Panc1 (cell line): Measurements from ENCODE around the gene EGFR. TPM values are rescaled to one million over a fixed set of nuclear protein-coding genes. Genes with fewer than 3 reads are reported as not detected.

Experiments used
- ATAC-seq: fragments of 200-7000 bp; cut with Tn5 transposase; 2 replicates; pipeline ENCODE4 v1.9.1; 2020; ENCODE audit warnings: mild to moderate bottlenecking, moderate library complexity
- BruUV-seq: library from RNA; stranded (reverse); fragments of 400-500 nt; replicated peaks from 2 replicates; lab custom pipeline; 2021; lab: Mats Ljungman, UMichigan
- CTCF ChIA-PET: fragments of 300-600 bp; sonication (Branson Sonifier 250); formaldehyde crosslinking; loops from one replicate; lab custom pipeline; 2022; ENCODE audit warnings: antibody characterized with exemption; lab: Charles Lee
- POLR2A ChIA-PET: fragments of 300-600 bp; sonication (Branson Sonifier 250); formaldehyde crosslinking; loops from one replicate; lab custom pipeline; 2022; ENCODE audit warnings: antibody characterized with exemption; lab: Charles Lee
- DNase-seq: peaks from one replicate; pipeline ENCODE4 v3.0.0-alpha.2; 2010; ENCODE audit warnings: low read depth, low spot score
- H3K27ac ChIP-seq: 2 replicates; pipeline ENCODE4 v1.5.1; 2011; ENCODE audit warnings: mild to moderate bottlenecking, low read length, inconsistent platforms
- H3K27me3 ChIP-seq: fragments of 200-500 bp; sonication (Bioruptor generic); 2 replicates; pipeline ENCODE4 v1.6.0; 2014; ENCODE audit warnings: low read length, inconsistent platforms; ENCODE audit not compliant: control insufficient read depth, insufficient read depth
- H3K36me3 ChIP-seq: fragments of 200-500 bp; sonication (Bioruptor generic); 2 replicates; pipeline ENCODE4 v1.5.1; 2014; ENCODE audit warnings: inconsistent platforms, mild to moderate bottlenecking, low read length, moderate library complexity; ENCODE audit not compliant: control insufficient read depth, insufficient read depth
- H3K4me1 ChIP-seq: 2 replicates; pipeline ENCODE4 v1.5.1; 2011; ENCODE audit warnings: inconsistent platforms, mild to moderate bottlenecking, low read length, moderate library complexity; ENCODE audit not compliant: control insufficient read depth, insufficient read depth
- H3K4me3 ChIP-seq, 2 experiments: 2 replicates each; pipeline ENCODE4 v1.5.1; 2011 to 2012; ENCODE audit warnings: low read depth in 2 of 2, low read length in 2 of 2, mild to moderate bottlenecking in 2 of 2, inconsistent platforms in 1 of 2, moderate library complexity in 1 of 2
- H3K9me3 ChIP-seq: fragments of 200-500 bp; sonication (Bioruptor generic); 2 replicates; pipeline ENCODE4 v1.5.1; 2014; ENCODE audit warnings: low read depth, mild to moderate bottlenecking, inconsistent platforms, low read length, moderate library complexity; ENCODE audit not compliant: control insufficient read depth, insufficient read depth
- CTCF ChIP-seq: fragments of 450-650 bp; IDR thresholded peaks from 2 replicates; pipeline ENCODE4 v1.5.1; 2017; ENCODE audit warnings: mild to moderate bottlenecking
- POLR2AphosphoS5 ChIP-seq: IDR thresholded peaks from 2 replicates; pipeline ENCODE4 v1.6.1; 2012; ENCODE audit warnings: mild to moderate bottlenecking, low read depth, low read length, moderate library complexity
- REST ChIP-seq, 2 experiments: IDR thresholded peaks; 2 replicates each; pipeline ENCODE4 v1.6.1; 2011 to 2012; ENCODE audit warnings: low read depth in 2 of 2, control low read depth in 1 of 2, low read length in 1 of 2, mild to moderate bottlenecking in 1 of 2, moderate library complexity in 1 of 2; ENCODE audit not compliant: insufficient read depth in 1 of 2
- SIN3A ChIP-seq: IDR thresholded peaks from 2 replicates; pipeline ENCODE4 v1.6.1; 2012; ENCODE audit warnings: low read depth, mild to moderate bottlenecking, low read length, moderate library complexity, borderline replicate concordance; ENCODE audit not compliant: insufficient read depth
- TCF7L2 ChIP-seq: IDR thresholded peaks from 2 replicates; pipeline ENCODE4 v1.6.1; 2011; ENCODE audit warnings: mild to moderate bottlenecking, low read depth, low read length, inconsistent platforms
- in situ Hi-C: cut with HindIII; loops from 2 replicates; pipeline ENCODE4 v1.10.0; 2016; ENCODE audit warnings: low sequenced_read_pairs, low pct_unique_long_range_greater_than_20kb
- intact Hi-C: fragments of 100-400 bp; cut with micrococcal nuclease; formaldehyde crosslinking; loops from one replicate; pipeline ENCODE4 v1.10.0; 2022; ENCODE audit not compliant: unreplicated experiment
- total RNA-seq: library from RNA; stranded (reverse); gene quantifications from one replicate; pipeline ENCODE4 v1.2.1, GENCODE V29; 2021; ENCODE audit not compliant: unreplicated experiment

EGFR gene
- total RNA-seq, 1 experiment from 2014 or later = 156 TPM

GRCh38 chr7:55192723-55193122 is 173.9 kb downstream of the EGFR start:
- intact Hi-C loops = no loop called here

DNA sequence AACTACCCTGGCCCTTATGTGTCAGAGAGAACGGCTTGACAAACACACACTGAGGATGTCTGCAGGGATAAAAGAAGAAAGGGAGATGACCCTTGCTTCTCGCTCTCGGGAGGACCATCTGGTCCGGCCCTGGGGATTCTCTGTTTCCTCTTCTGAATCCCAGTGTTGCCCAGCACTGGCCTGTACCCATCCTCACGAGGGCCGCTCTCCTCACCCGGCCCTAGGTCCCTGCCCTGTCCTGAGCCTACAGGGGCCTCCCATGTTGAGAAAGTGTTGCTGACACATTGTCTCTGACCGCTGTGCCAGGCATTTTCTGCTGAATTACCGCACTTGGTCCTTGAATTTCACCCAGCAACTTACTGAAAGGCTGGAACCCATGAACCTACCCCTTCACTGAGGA is 174.4 kb downstream of the EGFR start:
- BruUV-seq = TSS peak; percentile 8
- DNase-seq (no peak), ATAC-seq (no peak)
- TF ChIP-seq REST (IDR thresholded peaks at IDR 0.05; ENCODE audit: insufficient read depth in 1 of 2, low read depth in 2 of 2, low read length in 1 of 2) (no peak), SIN3A (no peak), TCF7L2 (no peak), POLR2AphosphoS5 (no peak), CTCF (no peak)
- H3K9me3 ChIP-seq = no peaks in the 10 kb centered on the region
- ChIA-PET POLR2A (no interaction called here), CTCF (no interaction called here)
- H3K27me3 ChIP-seq = no peaks in the 10 kb centered on the region
- no peak overlapping the region for H3K4me3 ChIP-seq
- intact Hi-C loops = no loop called here
- no peak overlapping the region for H3K27ac ChIP-seq
- no peaks in the 10 kb centered on the region for H3K4me1 ChIP-seq
- in situ Hi-C loops = no loop called here
- peaks cover 8% of the 10 kb centered on the region; the same call in 1 of the 2 replicates for H3K36me3 ChIP-seq

More at GRCh38 chr7:55192723-55193122, 173.9 kb downstream of the EGFR start:
- H3K27ac ChIP-seq = no peak overlapping the region
- 0 out of 2 replicates have a peak, but pooled peaks have one; percentile 16 for ATAC-seq
- no peaks in the 10 kb centered on the region for H3K9me3 ChIP-seq
- in situ Hi-C loops = no loop called here
- POLR2A ChIA-PET = no interaction called here
- H3K4me1 ChIP-seq = no peaks in the 10 kb centered on the region
- TF ChIP-seq POLR2AphosphoS5 = no peak
- DNase-seq = no peak
- no peaks in the 10 kb centered on the region for H3K27me3 ChIP-seq
- no peak overlapping the region for H3K4me3 ChIP-seq
- CTCF ChIA-PET = no interaction called here
- H3K36me3 ChIP-seq = peaks cover 8% of the 10 kb centered on the region; the same call in 1 of the 2 replicates
- BruUV-seq = no TSS peak

- intact Hi-C loops = no loop called here
- Histone ChIP-seq H3K27me3 (no peaks in the 10 kb centered on the region), H3K36me3 (peaks cover 14% of the 10 kb centered on the region), H3K27ac (no peak overlapping the region), H3K9me3 (no peaks in the 10 kb centered on the region), H3K4me3 (no peak overlapping the region), H3K4me1 (no peaks in the 10 kb centered on the region)
- ChIA-PET POLR2A (no interaction called here), CTCF (no interaction called here)
- no TSS peak for BruUV-seq
- DNase-seq (no peak), ATAC-seq (no peak)
- TF ChIP-seq TCF7L2 (no peak), REST (IDR thresholded peaks at IDR 0.05; ENCODE audit: insufficient read depth in 1 of 2, low read depth in 2 of 2, low read length in 1 of 2) (no peak), CTCF (no peak), POLR2AphosphoS5 (no peak), SIN3A (no peak)
- in situ Hi-C loops = no loop called here
Observed at GRCh38 chr7:55194522-55194921, 175.7 kb downstream of the EGFR start.
